Measurements from ENCODE around the gene TTC24.

- TF ChIP-seq POU6F1 (CRISPR knock-in tag; IDR thresholded peaks at IDR 0.05; ENCODE audit: borderline replicate concordance, low read depth) (no peak), OSR1 (CRISPR knock-in tag; IDR thresholded peaks at IDR 0.05) (no peak), ZFP3 (CRISPR knock-in tag; IDR thresholded peaks at IDR 0.05) (no peak), GLIS3 (CRISPR knock-in tag; IDR thresholded peaks at IDR 0.05) (no peak), SNAI2 (CRISPR knock-in tag; IDR thresholded peaks at IDR 0.05) (no peak), CSDC2 (CRISPR knock-in tag; IDR thresholded peaks at IDR 0.05) (no peak), TSHZ2 (CRISPR knock-in tag; IDR thresholded peaks at IDR 0.05) (no peak), ARNTL (CRISPR knock-in tag; IDR thresholded peaks at IDR 0.05; ENCODE audit: borderline replicate concordance, low read depth) (no peak), PATZ1 (CRISPR knock-in tag; IDR thresholded peaks at IDR 0.05; ENCODE audit: borderline replicate concordance) (no peak)
Observed at GRCh38 chr1:156591181-156591431, 11.6 kb downstream of the TTC24 start.

All from SK-N-SH treated with all-trans-retinoic acid at 6 μM for 48 hours (cell line).